ENCODE measurements around the gene DELE1.

Gene DELE1

GRCh38 chr5:141989720-141990119 is 66.0 kb downstream of the DELE1 start:
- TF ChIP-seq OSR1 (CRISPR knock-in tag; IDR thresholded peaks at IDR 0.05) (no peak), CREB5 (CRISPR knock-in tag; IDR thresholded peaks at IDR 0.05; ENCODE audit: low read depth) (no peak), POU6F1 (CRISPR knock-in tag; IDR thresholded peaks at IDR 0.05; ENCODE audit: borderline replicate concordance, low read depth) (no peak), GLIS3 (CRISPR knock-in tag; IDR thresholded peaks at IDR 0.05) (no peak), PATZ1 (CRISPR knock-in tag; IDR thresholded peaks at IDR 0.05; ENCODE audit: borderline replicate concordance) (no peak), ARNTL (CRISPR knock-in tag; IDR thresholded peaks at IDR 0.05; ENCODE audit: borderline replicate concordance, low read depth) (no peak), TOX (CRISPR knock-in tag; IDR thresholded peaks at IDR 0.05; ENCODE audit: borderline replicate concordance) (no peak), CSRNP3 (CRISPR knock-in tag; IDR thresholded peaks at IDR 0.05) (no peak), ZC3H10 (CRISPR knock-in tag; IDR thresholded peaks at IDR 0.05) (no peak), ZNF70 (CRISPR knock-in tag; IDR thresholded peaks at IDR 0.05) (no peak), ISL1 (CRISPR knock-in tag; IDR thresholded peaks at IDR 0.05) (no peak), PPARA (CRISPR knock-in tag; IDR thresholded peaks at IDR 0.05; ENCODE audit: borderline replicate concordance) (no peak), CSDC2 (CRISPR knock-in tag; IDR thresholded peaks at IDR 0.05) (no peak), ZFP30 (CRISPR knock-in tag; IDR thresholded peaks at IDR 0.05) (no peak), ZFP3 (CRISPR knock-in tag; IDR thresholded peaks at IDR 0.05) (no peak), SNAI2 (CRISPR knock-in tag; IDR thresholded peaks at IDR 0.05) (no peak), TCF4 (CRISPR knock-in tag; IDR thresholded peaks at IDR 0.05; ENCODE audit: borderline replicate concordance) (no peak), ZNF565 (CRISPR knock-in tag; conservative IDR thresholded peaks at IDR 0.05; ENCODE audit: low read depth) (no peak), ZNF8 (CRISPR knock-in tag; IDR thresholded peaks at IDR 0.05) (no peak)
- no peak for ATAC-seq
